Activated effector memory CD4-positive, alpha-beta T cell treated with Interleukin-2 at 50 U/mL for 16 hours (primary cell): ENCODE measurements around the gene PRKCE.
"Not testable (repeated sequence)": the region's sequence is repeated elsewhere in the genome, so short reads cannot be mapped to it uniquely, and the experiment has no call there.

Source experiments
- DNase-seq: peaks from one replicate; pipeline ENCODE4 v3.0.0-alpha.2; 2020

The PRKCE gene

DNA sequence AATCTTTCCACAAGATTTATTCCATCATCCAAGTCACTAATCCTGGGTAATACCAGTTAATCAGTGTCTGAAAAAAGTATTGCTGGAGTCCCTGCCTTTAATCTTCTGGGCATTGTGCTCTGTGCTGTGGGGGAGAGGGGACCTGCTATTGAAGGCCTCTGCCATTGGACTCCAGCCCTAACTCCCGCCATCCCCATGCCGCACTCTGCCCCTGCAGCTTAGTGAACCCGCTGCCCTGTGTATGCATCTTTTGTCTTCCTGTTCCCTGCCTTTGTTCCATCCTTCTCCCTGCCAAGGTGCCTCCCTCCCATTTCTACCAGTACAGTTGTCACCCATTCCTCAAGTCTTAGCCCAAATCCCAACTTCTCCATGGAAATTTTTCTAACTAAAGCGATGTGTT lies 532.0 kb downstream of the PRKCE start:
- no peak for DNase-seq

DNA sequence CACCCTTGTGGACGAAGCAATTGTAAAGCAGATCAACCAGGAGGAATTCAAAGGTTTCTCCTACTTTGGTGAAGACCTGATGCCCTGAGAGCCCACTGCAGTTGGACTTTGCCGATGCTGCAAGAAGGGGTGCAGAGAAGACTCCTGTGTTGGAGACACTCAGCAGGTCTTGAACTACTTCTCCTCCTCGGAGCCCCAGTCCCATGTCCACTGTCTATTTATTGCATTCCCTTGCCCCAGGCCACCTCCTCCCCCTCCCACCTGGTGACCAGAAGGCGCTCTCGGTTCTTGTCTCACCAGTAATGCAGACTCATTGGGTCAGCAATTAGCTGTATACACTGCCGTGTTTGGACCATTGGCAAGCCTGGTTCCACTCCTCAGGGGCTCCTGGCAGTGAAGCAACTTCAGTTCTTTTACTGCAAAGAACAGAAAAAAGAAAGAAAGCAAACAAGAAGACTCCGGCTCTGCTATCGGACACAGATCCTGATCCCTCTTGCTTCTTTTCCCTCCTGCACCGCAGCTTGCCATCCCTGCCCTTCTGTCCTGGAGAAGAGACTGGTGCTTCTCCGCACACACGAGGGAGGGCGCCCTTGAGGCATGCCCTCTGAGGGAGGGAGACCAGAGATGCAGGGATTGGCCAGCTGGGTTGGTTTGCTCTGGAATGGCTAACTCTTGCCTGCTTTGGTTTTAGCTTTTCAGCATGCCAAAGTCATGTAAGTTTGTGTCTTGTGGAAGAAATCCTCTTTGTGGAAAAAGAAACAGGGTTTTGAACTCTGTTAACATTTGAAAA lies 533.5 kb downstream of the PRKCE start:
- no peak for DNase-seq

DNA sequence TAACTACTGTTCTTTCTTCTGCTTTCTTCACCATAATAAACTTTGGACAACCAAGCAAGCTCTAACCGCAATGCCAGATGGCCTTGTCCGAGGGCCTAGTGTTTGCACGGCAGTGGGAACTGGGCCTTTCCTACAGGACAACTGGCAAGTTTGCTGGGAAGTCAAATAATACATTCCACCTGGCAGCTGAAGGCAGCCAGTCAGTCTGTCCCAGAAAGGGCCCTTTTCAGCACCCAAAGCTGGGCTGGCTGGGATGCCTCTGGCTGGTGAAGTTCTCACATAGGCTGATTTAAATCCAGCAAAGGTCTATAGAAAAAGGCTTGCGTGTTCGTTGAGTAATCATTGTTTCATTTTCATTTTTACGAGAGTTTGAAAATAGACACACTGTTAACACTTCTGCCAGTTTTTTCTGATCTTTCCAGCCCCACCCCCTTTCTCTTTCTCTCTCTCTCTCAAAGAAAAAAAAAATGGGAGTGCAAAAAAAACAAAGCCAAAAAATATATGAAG lies 535.7 kb downstream of the PRKCE start:
- no peak for DNase-seq

DNA sequence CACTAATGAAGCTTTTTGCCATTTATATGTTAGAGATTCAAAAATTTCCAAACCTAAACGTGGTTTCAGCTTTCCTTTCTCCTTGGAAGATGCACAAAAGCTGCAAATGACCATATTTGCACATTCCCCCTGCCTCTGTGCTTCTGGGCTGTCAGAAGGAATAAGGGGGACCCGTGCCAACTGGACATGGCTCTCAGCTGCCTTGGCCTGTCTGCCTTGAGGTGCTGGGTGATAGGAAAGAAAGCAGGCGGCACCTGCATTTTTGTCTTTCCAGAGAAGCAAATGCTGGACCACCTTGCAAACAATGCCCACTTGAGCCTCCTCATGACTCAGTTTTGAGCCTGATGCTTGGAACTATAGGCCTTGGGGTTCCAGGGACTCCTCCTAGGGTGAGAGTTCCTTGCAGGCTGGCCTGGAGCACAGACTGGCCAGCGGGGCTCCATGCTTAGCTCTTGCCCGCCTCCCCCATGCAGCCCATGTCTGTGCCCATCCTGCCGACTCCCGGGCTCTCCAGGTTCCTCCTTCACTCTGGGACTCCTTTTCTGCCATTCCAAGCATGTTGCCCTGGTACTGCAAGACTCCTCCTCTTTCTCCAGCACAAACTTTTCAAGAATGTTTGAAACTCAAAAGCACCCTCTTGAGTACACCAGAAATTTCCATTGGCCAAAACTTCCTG lies 536.7 kb downstream of the PRKCE start:
- no peak for DNase-seq

DNA sequence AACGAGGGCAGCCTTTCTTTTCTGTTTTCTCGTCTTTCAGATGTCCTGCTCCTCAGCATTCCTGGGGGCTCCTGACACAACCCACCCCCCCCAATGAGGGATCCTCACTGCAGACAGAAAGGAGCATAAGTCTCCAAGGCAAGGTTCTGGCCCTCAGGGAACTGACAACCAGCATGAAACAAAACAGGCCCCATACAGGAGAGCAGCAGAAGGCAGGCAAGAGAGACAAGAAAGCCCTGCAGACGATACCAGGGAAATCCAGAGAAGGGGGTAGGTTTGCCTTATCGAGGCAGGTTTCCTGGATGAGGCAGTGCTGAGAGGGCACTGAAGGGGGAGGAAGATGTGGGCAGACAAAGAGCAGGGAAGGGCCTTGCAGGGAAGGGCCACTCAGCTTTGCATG lies 541.9 kb downstream of the PRKCE start:
- DNase-seq, result no peak

DNA sequence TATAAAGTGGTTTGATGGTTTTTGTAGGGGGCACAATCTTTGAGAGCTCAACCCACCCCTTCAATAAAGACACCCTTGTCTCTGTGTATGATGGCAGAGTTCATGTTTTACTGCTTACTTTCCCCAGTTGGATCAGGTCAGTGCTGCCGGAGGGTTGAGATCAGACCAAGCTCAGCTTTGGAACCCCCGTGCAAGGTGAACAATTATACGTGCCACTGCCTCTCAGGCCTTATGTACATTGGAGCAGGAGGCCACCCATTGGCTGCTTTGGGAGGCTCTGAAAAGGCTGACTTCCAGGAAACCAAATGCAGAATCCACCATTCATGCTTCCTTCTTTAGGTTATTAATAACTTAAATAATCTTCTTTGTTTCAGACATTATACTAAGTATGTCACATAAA lies 542.4 kb downstream of the PRKCE start:
- no peak for DNase-seq

DNA sequence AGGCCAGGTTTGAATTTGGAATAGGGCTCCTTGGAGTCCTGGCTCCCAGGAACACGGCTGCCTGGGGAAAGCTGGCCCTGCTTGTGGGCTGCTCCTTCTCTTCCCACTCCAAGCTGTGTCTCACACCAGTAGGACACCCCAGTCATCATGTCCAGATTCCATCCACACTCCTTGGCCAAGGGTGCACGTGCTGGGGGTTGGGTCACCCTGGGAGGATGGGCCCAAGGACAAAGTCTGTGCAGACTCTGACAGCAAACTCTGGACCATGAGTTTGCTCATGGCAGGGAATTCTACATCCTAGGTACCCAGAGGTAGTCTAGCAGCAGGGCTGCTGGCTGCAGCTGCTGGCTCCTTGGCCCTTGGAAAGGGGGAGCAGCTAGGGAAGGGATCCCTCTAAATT lies 543.4 kb downstream of the PRKCE start:
- DNase-seq, result no peak

DNA sequence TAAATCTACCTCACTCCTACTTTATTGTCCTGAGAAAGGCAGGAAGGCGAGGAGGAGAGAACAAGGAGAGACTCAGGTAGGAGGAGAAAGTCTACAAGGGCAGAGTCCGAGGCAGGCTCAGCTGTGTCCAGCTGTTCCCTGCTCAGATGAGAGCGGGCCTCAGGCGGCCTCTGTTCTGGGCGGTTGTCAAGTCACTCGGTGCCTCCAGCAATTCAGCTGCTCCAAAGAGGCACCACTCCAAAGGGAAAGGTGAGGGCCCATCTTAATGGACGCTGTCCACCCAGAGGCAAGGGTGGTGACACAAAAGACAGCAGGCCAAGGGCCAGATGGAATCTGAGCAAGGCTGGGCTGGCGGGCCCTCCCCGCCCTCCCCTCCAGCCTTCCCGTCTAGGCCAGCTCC lies 544.3 kb downstream of the PRKCE start:
- DNase-seq, result no peak

DNA sequence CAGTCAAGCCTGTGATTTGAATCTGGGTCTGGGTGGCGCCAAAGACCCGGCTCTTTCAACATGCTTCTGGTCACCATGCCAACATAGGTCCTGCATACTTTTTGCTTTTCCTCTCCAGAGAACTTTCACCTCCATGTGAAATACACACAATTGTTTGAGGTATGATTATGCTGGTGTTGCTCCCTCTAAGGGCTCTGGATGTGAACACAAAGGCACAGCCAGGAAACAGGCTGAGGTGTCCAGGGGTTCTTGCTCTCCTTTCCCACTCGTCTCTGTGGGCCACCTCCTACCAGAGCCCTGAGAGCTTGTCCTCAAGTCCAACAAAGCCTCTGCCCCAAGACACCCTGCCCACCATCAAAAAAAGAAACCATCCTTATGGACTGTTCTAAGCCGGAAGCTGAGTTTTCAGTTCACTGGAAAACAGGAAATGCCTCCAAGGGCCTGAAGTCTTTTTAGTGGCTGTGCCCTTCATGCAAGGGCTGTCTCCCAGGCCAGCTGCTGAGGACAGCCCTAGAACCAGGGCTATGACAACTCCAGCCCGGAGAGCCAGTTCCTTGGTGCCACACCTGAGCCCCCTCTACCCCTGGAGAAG lies 545.5 kb downstream of the PRKCE start:
- DNase-seq, result no peak

DNA sequence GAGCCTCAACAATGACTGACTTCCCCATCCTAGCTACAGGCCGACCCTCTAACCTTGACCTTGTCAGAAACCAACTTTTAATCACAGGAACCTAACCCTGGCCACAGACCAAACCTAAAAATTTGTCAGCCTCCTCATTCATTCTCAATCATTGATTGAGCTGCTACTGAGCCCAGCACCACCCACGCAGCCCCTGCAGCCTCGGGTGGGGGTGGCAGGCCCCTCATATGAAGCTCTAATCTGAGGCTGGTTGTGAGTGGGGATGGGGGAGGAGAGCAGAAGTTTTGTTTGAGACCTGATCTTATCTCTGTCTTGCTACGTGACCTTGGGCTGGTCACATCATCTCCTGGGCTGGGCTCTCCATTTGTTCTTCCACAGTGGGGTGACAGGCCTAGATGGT lies 546.2 kb downstream of the PRKCE start:
- DNase-seq, result no peak

DNA sequence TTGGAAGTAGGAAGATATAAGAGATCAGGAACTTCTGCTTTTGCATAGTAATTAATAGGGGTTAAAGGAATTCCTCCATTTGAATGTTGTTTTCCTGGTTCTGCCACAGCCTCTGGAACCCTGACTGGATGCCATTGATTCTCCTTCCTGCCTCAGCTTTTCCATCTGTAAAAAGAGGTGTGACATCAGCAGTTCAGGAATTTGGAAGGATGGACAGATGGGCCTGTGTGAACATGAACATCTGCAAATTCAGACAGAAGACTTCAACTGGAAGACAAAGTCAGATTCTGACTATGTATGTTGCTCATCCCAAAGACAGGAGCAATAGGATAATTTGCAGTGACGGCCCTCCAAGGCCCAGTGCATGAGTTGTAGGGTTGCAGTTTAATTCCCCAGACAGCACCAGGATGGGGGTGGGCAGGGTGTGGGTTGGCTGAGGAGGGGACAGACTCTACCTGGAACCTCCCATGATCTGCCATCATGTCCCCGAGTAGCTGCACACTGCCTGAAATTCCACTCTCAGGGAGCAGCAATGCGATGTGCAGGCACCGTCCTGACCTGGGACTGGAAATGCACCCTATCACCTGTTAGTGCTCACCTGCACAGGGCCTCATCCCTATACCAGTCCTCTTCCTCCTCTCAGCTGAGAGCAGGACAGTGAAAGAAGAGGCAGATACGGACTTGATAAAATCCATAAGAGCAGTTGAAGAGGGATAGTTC lies 546.8 kb downstream of the PRKCE start:
- no peak for DNase-seq

DNA sequence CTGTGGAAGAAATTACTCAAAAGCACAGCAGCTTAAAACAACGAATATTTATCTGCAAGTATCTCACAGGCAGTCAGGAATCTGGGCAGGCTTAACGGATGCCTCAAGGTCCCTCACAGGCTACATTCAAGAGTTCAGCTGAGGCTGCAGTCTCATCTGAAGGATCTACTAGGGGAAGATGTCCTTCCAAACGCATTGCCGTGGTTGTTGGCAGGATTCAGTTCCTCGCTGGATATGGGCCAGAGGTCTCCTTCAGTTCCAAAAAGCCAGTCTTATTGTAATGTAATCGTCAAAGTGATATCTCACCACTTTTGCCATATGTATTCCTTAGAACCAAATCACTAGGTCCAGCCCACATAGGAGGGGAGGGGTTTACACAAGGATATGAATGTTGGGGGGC lies 547.5 kb downstream of the PRKCE start:
- DNase-seq, result no peak

DNA sequence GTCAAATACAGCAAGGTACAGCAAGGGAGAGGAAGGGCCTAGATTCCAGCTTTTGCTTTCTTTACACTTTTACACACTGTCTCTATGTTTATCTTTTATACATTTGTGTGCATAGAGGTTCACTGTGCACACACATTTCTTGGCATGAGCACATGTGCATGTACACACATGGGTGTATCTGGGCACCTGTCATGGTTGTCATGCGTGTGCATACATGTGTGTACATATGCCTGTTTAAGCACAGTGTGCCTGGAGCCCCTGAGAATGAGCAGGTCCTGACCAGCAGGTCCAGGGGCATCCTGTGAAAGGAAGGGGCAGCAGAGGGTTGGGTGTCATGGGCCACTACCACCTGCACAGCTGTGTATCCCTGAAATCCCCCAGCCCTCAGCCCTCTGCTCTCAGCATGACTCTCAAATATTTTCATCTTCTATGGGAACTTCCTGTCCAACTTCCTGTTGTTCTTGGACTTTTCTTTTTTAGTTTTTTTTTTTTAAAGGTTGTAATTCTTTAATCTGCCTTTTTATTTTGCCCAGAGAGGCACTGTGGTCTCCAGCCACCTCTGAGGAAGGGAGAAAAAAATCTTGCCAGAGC lies 548.7 kb downstream of the PRKCE start:
- DNase-seq, result no peak

DNA sequence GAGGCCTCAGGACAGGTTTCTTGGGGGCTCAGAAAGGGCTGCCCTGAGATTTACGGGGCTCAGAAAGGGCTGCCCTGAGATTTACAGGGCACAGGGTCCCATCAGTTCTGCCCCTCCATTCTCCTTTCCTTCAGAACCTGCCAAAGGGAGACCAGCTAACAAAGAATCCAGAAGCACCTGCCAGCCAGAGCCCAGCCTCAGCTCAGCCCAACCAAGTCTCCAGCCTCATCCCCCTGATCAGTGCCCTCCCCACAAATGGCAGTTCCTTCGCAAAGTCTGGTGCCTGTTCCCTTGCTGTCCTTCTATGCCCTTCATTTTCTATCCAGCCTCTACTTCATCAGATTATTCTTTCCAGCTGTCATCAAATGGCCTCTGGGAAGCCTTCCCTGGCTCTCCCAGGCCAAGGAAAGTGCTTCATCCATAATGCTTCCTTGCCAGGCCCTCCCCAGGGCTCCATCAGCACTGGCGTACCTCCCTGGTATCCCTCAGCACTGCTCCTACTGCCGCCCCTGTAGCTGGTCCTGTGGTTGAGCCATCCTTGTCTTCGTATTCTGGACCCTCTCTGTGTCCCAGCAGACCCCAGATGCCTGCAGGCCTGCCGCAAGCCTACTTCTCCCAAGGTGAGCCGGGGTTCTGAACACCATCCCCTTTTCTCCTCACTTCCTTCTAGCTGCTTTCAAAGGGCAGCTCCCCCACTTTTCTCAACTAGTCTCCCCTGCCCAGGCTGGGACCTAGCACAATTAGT lies 549.6 kb downstream of the PRKCE start:
- no peak for DNase-seq

DNA sequence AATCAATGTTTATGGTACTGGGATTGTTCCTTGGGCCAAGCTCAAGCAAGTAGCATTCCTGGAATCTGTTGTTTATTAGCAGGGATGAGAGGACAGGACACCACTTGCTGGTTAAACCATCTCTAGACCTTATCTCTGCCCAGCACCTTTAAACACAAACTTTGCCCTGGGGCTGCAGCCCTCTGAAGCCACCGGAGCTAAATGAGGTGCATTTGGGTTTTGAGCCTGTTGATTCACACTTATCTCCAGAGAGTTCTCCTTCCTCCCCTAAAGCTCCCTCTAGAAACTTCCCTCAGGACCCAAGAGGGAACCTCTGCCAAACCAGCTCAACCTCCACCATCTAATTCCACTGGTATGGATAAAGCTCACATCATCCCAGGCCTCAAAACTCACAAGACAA lies 551.0 kb downstream of the PRKCE start:
- DNase-seq, result no peak

DNA sequence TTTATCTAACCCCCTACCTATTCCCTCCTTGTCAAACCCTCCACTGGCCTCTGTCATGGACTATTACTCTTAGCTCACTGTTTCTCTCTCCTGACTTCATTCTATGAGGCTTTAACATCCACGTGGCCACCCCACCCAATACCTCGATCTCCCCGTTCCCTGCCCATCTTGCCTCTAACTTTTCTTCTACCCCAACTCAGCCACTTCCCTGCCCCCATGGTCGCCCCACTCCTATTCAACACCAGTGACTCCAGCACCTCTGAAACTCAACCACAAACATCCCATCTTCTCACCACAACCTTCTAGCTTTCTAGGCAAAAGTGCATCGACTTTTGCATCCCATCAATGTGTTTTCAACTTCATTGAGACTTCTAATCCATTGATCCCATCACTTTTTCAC lies 551.5 kb downstream of the PRKCE start:
- DNase-seq, result no peak

DNA sequence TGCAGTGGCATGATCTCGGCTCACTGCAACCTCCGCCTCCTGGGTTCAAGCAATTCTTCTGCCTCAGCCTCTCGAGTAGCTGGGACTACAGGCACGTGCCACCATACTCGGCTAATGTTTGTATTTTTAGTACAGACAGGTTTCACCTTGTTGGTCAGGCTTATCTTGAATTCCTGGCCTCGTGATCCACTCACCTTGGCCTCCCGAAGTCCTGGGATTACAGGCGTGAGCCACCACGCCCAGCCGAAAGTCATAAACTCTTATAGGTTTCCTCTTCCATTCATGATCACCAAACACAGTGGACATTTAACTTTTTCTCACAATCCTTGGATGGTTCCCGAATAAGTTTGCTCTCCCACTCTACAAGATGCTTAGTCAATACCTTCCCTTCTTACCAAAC lies 552.2 kb downstream of the PRKCE start:
- DNase-seq, result not testable (repeated sequence)

DNA sequence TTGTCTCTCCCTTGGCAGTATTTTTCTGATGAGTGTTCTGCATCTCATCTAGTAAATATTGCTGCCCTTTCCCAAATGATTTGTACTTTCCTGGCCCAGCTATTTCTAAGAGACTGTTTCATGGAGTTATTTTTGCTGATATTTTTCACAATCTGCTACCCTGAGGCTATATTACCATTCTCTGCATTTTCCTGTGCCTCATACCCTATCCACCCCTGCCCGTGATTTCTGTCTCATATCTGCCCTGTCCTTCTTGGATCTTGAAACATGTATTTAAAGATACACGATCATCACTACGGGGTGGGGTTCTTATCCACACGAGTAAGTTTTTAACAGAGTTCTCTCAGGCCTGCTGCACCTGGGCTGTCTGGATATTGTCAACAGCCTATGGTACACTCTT lies 556.1 kb downstream of the PRKCE start:
- no peak for DNase-seq

DNA sequence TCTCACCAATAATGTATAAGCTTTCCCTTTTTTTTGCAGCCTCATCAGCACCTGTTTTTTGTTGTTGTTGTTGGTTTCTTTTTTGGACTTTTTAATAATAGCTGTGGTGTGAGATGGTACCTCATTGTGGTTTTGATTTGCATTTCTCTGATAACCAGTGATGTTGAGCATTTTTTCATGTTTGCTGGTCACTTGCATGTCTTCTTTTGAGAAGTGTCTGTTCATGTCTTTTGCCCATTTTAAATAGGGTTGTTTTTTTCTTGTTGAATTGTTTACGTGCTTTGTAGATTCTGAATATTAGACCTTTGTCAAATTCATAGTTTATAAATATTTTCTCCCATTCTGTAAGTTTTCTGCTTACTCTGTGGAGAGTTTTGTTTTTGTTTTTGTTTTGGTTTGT lies 557.3 kb downstream of the PRKCE start:
- no peak for DNase-seq

DNA sequence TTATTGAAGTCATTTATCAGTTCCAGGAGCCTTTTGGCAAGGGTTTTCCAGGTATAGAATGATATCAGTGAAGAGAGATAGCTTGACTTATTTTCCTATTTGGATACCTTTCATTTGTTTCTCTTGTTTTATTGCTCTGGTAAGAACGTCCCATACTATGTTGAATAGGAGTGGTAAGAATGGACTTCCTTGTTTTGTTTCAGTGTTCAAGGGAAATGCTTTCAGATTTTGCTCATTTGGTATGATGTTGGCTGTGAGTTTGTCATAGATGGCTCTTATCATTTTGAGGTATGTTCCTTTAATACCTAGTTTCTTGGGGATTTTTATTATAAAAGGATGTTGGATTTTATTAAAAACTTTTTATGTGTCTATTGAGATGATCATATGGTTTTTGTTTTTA lies 558.6 kb downstream of the PRKCE start:
- no peak for DNase-seq

DNA sequence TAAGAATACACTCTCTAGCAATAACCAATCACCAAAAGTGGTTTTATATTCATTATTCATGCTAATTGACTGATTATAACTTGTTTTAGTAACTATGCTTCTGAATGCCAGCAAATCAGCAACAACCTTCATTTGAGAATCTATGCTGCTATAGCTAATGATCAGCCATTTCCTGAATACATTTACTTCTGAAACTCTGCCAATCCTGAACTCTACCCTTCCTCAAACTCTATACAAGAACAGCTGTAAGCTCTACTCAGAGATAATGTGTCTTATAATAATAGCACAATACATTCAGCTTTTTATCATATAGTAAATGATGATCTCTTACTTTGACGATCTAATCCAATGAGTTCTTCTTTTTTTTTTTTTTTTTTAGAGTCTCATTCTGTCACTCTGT lies 560.0 kb downstream of the PRKCE start:
- no peak for DNase-seq

DNA sequence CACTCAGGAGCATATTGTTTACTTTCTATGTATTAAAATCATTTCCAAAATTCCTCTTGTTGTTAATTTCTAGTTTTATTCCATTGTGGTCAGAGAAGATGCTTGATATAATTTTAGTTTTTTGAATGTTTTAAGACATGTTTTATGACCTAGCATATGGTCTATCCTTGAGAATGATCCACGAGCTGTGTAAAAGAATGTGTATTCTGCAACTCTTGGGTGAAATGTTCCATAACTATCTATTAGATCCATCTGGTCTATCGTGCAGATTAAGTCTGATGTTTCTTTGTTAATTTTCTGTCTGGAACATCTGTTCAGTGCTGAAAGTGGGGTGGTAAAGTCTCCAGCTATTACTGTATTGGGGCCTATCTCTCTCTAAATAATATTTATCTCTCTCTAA lies 562.4 kb downstream of the PRKCE start:
- no peak for DNase-seq
